Erythroblast (primary cell): ENCODE measurements around the gene C2CD2.
"Not testable (repeated sequence)": the region's sequence is repeated elsewhere in the genome, so short reads cannot be mapped to it uniquely, and the experiment has no call there.

Experiments used
- DNase-seq, 2 experiments: peaks; one replicate each; lab custom pipeline; 2025; lab: John Stamatoyannopoulos, UW
- GATA1 ChIP-seq: IDR thresholded peaks from 2 replicates; pipeline ENCODE4 v1.6.1; 2011; ENCODE audit warnings: low read depth, mild to moderate bottlenecking, control low read depth, low read length, moderate library complexity
- POLR2A ChIP-seq: IDR thresholded peaks from 2 replicates; pipeline ENCODE4 v1.6.1; 2011; ENCODE audit warnings: mild to moderate bottlenecking, low read length

C2CD2 gene

GRCh38 chr21:41967708-41968107 is 13.9 kb upstream of the C2CD2 start:
- TF ChIP-seq POLR2A, result no peak
- no peak for TF ChIP-seq GATA1
- DNase-seq, result no peak

DNA sequence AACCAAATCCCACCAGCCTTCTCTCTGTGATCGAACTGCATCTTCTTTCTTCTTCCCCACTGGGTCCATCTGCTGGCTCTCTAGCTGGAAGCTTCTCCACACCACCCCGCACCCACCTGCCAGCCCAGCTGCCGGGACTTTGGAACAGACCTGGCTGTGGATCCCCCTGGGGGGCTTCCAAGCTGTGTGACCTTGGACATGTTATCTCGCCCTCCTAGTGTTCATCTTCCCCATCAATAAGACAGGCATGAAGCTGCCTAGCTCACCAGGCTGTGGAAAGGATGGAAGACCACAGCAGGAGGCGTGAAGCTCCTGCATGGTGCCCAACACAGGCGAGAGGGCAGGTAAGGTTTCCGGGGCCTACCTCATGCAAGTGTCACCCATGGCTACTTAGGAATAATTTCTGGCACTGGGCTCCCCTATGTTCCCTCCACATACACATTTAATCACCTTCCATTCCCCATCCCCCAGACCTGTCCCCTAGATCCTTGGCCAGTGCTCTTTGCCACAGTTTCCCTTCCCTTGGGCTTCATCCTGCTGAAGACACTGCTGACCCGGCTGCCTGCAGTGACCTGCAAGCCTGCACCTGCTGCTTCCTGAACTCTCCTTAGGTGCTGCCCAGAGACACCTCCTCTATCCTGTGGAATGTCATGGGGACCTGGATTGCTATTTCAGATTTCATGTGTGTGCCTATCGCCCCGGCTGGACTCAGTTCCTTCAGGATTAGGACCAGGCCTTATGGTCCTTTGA is 13.2 kb upstream of the C2CD2 start:
- no peak for TF ChIP-seq GATA1
- TF ChIP-seq POLR2A, result no peak
- no peak for DNase-seq

- no peak for DNase-seq
- no peak for TF ChIP-seq GATA1
These were observed 12.4 kb upstream of the C2CD2 start for GRCh38 chr21:41966041-41966833.

GRCh38 chr21:41965461-41966013 is 11.7 kb upstream of the C2CD2 start:
- no peak for TF ChIP-seq POLR2A
- no peak for TF ChIP-seq GATA1
- DNase-seq, result no peak

- TF ChIP-seq POLR2A, result no peak
- TF ChIP-seq GATA1, result no peak
- DNase-seq, result no peak
These were observed 11.2 kb upstream of the C2CD2 start for GRCh38 chr21:41965045-41965444.

DNA sequence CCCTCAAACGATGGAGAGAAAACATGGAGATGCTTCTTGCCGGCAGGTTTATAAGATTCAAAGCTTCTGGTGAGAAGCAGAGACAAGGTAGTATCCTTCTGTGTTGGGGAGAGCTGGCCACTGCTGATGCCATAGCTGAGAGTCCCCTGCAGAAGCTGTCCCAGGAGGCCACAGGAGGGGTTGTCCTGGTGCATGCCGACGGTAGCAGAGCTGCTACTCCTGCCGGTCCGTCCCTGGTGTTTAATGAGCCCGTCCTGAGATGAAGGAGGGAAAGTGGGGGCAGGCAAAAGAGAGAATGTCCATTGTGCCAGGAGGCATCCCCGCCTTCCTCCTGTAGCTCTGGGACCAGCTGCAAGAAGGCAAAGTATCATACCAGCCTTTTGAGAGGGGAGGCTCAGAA is 10.4 kb upstream of the C2CD2 start:
- DNase-seq, result no peak
- TF ChIP-seq GATA1, result no peak
- TF ChIP-seq POLR2A, result no peak

- no peak for DNase-seq
- no peak for TF ChIP-seq GATA1
- no peak for TF ChIP-seq POLR2A
These were observed 8.7 kb upstream of the C2CD2 start for GRCh38 chr21:41962425-41962966.

DNA sequence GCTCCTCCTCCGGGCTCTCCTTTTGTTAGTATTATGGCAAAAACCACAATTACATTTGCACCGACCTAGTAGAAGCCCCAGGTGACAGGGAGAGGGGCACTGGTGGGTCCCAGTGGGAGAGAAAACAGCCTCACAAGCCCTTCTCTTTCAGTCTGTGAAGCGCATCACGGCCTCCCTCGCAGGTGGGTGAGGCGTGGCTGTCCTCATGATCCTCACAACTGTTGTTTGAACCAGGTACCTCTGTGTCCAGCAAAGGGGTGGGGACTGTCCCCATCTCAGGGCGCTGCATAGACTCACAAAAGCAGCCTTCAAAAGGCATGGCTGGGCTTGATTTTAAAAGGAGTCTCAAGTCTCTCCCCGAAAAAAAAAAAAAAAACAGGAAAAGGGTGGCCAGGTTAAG is 7.9 kb upstream of the C2CD2 start:
- DNase-seq, result no peak
- TF ChIP-seq POLR2A, result no peak
- no peak for TF ChIP-seq GATA1

DNA sequence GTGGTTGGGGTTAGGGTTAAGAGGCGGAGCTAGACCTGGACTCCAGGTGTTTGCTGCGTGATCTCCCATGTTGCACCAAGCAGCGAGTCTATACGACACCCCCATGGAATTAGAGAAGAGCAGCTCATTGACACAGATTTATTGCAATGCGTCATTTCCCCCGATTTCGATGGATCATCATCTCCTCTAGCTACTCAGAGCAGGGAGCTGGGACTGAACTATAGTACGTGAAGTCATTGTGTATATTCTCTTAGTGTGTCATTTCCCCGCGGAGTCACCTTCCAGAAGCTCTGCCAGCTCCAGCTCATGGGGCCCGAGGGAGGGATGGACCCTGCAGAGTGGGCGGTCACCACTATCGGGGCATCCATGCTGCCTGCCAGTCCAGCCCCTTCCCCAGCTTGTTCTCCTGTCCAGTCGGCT is 7.5 kb upstream of the C2CD2 start:
- TF ChIP-seq POLR2A, result no peak

DNA sequence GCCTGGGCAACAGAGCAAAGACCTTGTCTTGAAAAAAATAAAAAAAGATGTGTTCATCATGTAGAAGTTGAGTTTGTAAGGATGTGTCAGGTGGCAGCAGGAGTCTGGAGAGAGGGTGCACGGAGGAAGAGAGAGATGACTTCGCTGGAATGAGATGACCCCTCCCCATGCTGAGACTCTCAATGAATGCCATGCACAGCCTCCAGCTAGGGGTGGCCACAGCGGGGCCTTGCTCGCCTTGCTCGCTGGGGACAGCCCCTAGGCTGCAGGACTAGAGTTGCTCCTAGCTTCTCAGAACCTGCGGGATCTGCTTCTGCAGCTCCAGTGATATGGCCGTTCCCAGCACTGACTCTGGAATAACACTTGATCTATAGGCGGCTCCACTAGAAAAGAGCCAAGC is 6.6 kb upstream of the C2CD2 start:
- no peak for TF ChIP-seq GATA1
- TF ChIP-seq POLR2A, result no peak
- DNase-seq, result no peak

More for the DNA sequence above, 7.5 kb upstream of the C2CD2 start:
- DNase-seq, result no peak

DNA sequence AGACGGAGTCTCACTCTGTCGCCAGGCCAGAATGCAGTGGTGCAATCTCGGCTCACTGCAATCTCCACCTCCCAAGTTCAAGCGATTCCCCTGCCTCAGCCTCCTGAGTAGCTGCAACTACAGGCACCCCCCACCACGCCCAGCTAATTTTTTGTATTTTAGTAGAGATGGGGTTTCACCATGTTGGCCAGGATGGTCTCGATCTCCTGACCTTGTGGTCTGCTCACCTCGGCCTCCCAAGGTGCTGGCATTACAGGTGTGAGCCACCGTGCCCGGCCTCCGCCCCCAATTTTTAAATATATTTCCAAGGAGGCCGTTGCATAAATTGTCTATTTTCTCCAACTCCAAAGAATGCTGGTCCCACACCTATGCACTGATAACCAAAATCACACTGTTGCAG is 5.9 kb upstream of the C2CD2 start:
- not testable (repeated sequence) for DNase-seq

GRCh38 chr21:41958886-41959563 is 5.2 kb upstream of the C2CD2 start:
- no peak for DNase-seq
- TF ChIP-seq GATA1 (no peak), POLR2A (no peak)

DNA sequence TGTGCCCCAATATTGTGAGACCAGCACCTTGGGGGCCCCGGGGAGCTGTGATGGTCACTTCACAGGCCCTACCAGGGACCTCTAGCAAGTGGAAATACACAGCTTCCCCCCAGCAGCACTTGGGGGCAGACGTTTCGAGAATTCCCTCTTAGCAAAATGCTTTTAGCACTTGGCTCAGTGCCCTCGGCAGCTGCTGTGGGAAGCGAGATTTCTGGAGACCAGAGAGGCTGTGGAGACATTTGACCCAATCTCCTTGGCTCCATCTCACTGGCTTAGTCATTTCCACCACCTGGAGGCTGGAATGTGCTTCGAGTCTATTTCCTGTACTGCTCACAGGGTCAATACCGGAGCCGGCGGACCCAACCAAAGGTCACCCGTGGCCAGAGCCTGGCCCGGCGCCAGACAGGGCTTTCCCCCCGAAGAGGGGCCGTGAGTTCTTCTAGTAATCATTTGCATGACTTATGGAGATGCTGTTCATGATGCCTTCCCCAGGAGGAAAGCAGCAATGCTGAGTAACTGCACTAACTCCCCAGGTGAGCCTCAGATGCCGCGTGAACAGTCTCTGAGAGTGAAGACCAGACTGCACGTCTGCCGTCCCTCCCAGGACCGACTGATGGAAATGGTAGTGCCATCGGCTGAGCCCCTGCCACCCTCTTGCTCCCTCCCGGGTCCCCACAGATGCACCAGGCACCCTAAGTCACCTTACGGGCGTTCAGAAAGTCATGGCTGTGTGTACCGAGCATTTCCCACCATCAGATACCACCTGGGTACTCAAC is 4.4 kb upstream of the C2CD2 start:
- TF ChIP-seq POLR2A, result no peak
- no peak for TF ChIP-seq GATA1
- DNase-seq, result peak; percentile 16 to 43
